PC-9 (cell line): ENCODE results near the gene SHC1.

Experiments
- EZH2 ChIP-seq: fragments of 200-600 bp; sonication (generic); IDR thresholded peaks from 2 replicates; pipeline ENCODE4 v1.8.0; 2017; ENCODE audit warnings: antibody characterized with exemption, low read depth
- TF ChIP-seq, protein P1 (sequence below): fragments of 200-600 bp; sonication (generic); conservative IDR thresholded peaks from 2 replicates; pipeline ENCODE4 v1.6.1; 2017; ENCODE audit warnings: mixed run types, antibody characterized with exemption, mild to moderate bottlenecking, moderate library complexity

GRCh38 chr1:155019377-155020245, 49.1 kb upstream of the SHC1 start:
- TF ChIP-seq, protein P1, sequence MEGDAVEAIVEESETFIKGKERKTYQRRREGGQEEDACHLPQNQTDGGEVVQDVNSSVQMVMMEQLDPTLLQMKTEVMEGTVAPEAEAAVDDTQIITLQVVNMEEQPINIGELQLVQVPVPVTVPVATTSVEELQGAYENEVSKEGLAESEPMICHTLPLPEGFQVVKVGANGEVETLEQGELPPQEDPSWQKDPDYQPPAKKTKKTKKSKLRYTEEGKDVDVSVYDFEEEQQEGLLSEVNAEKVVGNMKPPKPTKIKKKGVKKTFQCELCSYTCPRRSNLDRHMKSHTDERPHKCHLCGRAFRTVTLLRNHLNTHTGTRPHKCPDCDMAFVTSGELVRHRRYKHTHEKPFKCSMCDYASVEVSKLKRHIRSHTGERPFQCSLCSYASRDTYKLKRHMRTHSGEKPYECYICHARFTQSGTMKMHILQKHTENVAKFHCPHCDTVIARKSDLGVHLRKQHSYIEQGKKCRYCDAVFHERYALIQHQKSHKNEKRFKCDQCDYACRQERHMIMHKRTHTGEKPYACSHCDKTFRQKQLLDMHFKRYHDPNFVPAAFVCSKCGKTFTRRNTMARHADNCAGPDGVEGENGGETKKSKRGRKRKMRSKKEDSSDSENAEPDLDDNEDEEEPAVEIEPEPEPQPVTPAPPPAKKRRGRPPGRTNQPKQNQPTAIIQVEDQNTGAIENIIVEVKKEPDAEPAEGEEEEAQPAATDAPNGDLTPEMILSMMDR, result no peak
- no peak for TF ChIP-seq EZH2
